Body of pancreas (tissue), 4 donors: ENCODE data around the gene FAM13A.

ENCODE experiments used
- POLR2A ChIP-seq, 3 donors: fragments of 450-650 bp; IDR thresholded peaks; one replicate each; pipeline ENCODE4 v1.6.1; 2016; ENCODE audit warnings: antibody characterized with exemption in 3 of 3, mild to moderate bottlenecking in 2 of 3
- TF ChIP-seq, protein P1 (sequence below), 7 experiments: fragments of 450-650 bp in 4 of 7; fragments of 200-600 bp in 3 of 7; sonication (generic) in 3 of 7; IDR thresholded peaks; one replicate each; pipeline ENCODE4 v1.5.1; 2016 to 2019; ENCODE audit warnings: antibody characterized with exemption in 7 of 7

- TF ChIP-seq, protein P1, sequence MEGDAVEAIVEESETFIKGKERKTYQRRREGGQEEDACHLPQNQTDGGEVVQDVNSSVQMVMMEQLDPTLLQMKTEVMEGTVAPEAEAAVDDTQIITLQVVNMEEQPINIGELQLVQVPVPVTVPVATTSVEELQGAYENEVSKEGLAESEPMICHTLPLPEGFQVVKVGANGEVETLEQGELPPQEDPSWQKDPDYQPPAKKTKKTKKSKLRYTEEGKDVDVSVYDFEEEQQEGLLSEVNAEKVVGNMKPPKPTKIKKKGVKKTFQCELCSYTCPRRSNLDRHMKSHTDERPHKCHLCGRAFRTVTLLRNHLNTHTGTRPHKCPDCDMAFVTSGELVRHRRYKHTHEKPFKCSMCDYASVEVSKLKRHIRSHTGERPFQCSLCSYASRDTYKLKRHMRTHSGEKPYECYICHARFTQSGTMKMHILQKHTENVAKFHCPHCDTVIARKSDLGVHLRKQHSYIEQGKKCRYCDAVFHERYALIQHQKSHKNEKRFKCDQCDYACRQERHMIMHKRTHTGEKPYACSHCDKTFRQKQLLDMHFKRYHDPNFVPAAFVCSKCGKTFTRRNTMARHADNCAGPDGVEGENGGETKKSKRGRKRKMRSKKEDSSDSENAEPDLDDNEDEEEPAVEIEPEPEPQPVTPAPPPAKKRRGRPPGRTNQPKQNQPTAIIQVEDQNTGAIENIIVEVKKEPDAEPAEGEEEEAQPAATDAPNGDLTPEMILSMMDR (IDR thresholded peaks at IDR 0.05): no peak
- no peak for TF ChIP-seq POLR2A (IDR thresholded peaks at IDR 0.05)
Observed at GRCh38 chr4:88757776-88758175, 299.2 kb downstream of the FAM13A start.
